Osteoblast (primary cell): Measurements from ENCODE around the gene PRKAG2. TPM values are rescaled to one million over a fixed set of nuclear protein-coding genes. Genes with fewer than 3 reads are reported as not detected.

Source experiments
- DNase-seq: peaks from one replicate; pipeline ENCODE4 v3.0.0; 2011; ENCODE audit warnings: low spot score, mixed read lengths; ENCODE audit not compliant: insufficient read length; ENCODE audit errors: missing footprints
- H2AFZ ChIP-seq: 2 replicates; pipeline ENCODE4 v1.6.0; 2011; ENCODE audit warnings: mild to moderate bottlenecking, low read length
- H3K27ac ChIP-seq: 2 replicates; pipeline ENCODE4 v1.5.1; 2011; ENCODE audit warnings: mild to moderate bottlenecking, low read depth, low read length, moderate library complexity
- H3K27me3 ChIP-seq: 2 replicates; pipeline ENCODE4 v1.6.0; 2012; ENCODE audit warnings: mild to moderate bottlenecking, control low read depth, inconsistent platforms, low read length, moderate library complexity; ENCODE audit not compliant: insufficient read depth
- H3K36me3 ChIP-seq: 2 replicates; pipeline ENCODE4 v1.5.1; 2011; ENCODE audit warnings: mild to moderate bottlenecking, low read length, control low read depth, moderate library complexity; ENCODE audit not compliant: insufficient read depth
- H3K4me1 ChIP-seq: 2 replicates; pipeline ENCODE4 v1.5.1; 2011; ENCODE audit warnings: mild to moderate bottlenecking, low read length, control low read depth, moderate library complexity; ENCODE audit not compliant: insufficient read depth
- H3K4me2 ChIP-seq: 2 replicates; pipeline ENCODE4 v1.6.0; 2011; ENCODE audit warnings: mild to moderate bottlenecking, low read length; ENCODE audit not compliant: insufficient read depth
- H3K4me3 ChIP-seq: fragments of 200-600 bp; sonication (generic); 3 replicates; pipeline ENCODE4 v1.5.1; 2012; ENCODE audit warnings: mild to moderate bottlenecking, low read length, inconsistent platforms; ENCODE audit not compliant: insufficient read depth
- H3K79me2 ChIP-seq: 2 replicates; pipeline ENCODE4 v1.6.0; 2012; ENCODE audit warnings: mild to moderate bottlenecking, low read length, control low read depth, inconsistent platforms; ENCODE audit not compliant: insufficient read depth
- H3K9me3 ChIP-seq: 2 replicates; pipeline ENCODE4 v1.5.1; 2011; ENCODE audit warnings: low read depth, low read length, control low read depth
- H4K20me1 ChIP-seq: 2 replicates; pipeline ENCODE4 v1.6.0; 2012; ENCODE audit warnings: mild to moderate bottlenecking, low read length, control low read depth; ENCODE audit not compliant: insufficient read depth
- total RNA-seq: library from RNA; depleted of rRNA; stranded (reverse); fragments of >200 nt; gene quantifications from 2 replicates; pipeline ENCODE4 v1.2.3, GENCODE V29; 2012
- TF ChIP-seq, protein P1 (sequence below): IDR thresholded peaks from 2 replicates; pipeline ENCODE4 v1.5.1; 2011; ENCODE audit warnings: mild to moderate bottlenecking, low read depth, low read length, moderate library complexity; ENCODE audit errors: extremely low read depth

The PRKAG2 gene
- total RNA-seq, 1 donor, result 20.6 TPM

DNA sequence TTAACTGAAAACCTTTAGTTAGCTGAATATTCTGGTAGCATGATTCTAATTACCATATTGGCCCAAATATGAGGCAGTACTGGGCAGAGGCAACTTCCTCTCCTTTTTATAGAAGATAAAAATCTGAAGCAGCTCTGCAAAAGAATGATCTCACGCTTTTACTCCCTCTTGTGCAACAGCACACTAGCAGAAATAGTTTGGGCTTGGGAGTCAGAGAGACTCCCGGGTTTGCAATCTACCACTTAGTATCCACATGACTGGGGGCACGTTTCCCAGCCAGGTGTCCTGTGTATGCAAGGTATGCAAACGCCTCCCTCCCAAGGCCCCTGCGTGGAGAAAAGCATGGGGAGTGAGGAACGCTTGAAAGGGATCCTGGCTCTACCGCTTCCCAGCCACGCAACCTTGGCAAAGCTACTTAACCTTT lies 310.0 kb downstream of the PRKAG2 start:
- H3K27me3 ChIP-seq, result no peaks in the 10 kb centered on the region
- TF ChIP-seq, protein P1, sequence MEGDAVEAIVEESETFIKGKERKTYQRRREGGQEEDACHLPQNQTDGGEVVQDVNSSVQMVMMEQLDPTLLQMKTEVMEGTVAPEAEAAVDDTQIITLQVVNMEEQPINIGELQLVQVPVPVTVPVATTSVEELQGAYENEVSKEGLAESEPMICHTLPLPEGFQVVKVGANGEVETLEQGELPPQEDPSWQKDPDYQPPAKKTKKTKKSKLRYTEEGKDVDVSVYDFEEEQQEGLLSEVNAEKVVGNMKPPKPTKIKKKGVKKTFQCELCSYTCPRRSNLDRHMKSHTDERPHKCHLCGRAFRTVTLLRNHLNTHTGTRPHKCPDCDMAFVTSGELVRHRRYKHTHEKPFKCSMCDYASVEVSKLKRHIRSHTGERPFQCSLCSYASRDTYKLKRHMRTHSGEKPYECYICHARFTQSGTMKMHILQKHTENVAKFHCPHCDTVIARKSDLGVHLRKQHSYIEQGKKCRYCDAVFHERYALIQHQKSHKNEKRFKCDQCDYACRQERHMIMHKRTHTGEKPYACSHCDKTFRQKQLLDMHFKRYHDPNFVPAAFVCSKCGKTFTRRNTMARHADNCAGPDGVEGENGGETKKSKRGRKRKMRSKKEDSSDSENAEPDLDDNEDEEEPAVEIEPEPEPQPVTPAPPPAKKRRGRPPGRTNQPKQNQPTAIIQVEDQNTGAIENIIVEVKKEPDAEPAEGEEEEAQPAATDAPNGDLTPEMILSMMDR, result no peak
- H3K4me1 ChIP-seq, result no peaks in the 10 kb centered on the region
- no peaks in the 10 kb centered on the region for H4K20me1 ChIP-seq
- H3K27ac ChIP-seq, result peak overlapping the region; percentile 45
- no peak overlapping the region for H3K4me3 ChIP-seq
- no peak overlapping the region for H3K4me2 ChIP-seq
- DNase-seq, result peak; percentile 72
- peaks cover 29% of the 10 kb centered on the region for H3K36me3 ChIP-seq
- no peaks in the 10 kb centered on the region for H3K79me2 ChIP-seq
- no peak overlapping the region for H2AFZ ChIP-seq
- H3K9me3 ChIP-seq, result no peaks in the 10 kb centered on the region

DNA sequence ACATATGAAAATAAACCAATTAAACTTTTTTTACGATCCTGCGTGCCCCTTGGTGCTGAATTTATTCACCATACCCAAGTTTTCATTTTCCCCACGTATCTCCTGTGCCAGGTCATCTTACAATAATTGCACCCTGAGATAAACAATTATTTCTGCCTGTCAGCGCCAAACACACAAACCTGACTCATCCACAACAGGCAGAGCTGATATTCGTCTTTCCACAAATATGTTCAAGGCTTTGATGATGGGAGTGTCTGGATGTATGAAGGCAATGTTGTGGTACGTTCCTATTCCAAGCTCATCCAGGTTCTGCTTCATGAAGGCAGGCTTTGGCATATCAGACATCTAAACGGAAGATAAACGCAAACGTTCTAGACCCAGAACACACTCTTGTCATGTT lies 311.4 kb downstream of the PRKAG2 start:
- no peaks in the 10 kb centered on the region for H3K9me3 ChIP-seq
- no peak overlapping the region for H3K27ac ChIP-seq
- no peaks in the 10 kb centered on the region for H3K79me2 ChIP-seq
- H3K27me3 ChIP-seq, result no peaks in the 10 kb centered on the region
- no peaks in the 10 kb centered on the region for H4K20me1 ChIP-seq
- H3K4me1 ChIP-seq, result no peaks in the 10 kb centered on the region
- no peak overlapping the region for H3K4me3 ChIP-seq
- no peak overlapping the region for H3K4me2 ChIP-seq
- no peak overlapping the region for H2AFZ ChIP-seq
- TF ChIP-seq, protein P1, result no peak
- peaks cover 32% of the 10 kb centered on the region for H3K36me3 ChIP-seq
- DNase-seq, result no peak

DNA sequence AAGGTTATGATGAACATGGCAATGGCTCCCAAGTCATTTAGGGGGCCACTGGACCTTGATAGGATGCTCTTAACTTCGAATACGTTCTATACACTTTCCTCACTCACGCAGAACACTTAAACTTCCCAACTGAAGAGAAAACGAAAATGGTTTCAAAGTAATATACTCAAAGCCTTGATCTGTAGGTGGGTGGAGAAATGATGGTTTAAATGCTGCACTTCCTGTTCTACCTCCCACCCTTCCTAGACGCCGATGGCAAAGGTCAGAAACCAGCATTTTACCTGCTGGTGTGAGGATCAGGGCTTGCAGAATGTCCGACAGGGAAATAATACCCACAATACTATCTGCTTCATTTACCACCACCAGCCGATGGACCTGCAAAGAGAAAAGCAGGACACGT lies 316.7 kb downstream of the PRKAG2 start:
- no peak overlapping the region for H2AFZ ChIP-seq
- H4K20me1 ChIP-seq, result no peaks in the 10 kb centered on the region
- TF ChIP-seq, protein P1, result no peak
- H3K4me3 ChIP-seq, result no peak overlapping the region
- H3K9me3 ChIP-seq, result no peaks in the 10 kb centered on the region
- H3K79me2 ChIP-seq, result no peaks in the 10 kb centered on the region
- peaks cover 68% of the 10 kb centered on the region for H3K36me3 ChIP-seq
- H3K4me1 ChIP-seq, result no peaks in the 10 kb centered on the region
- H3K27me3 ChIP-seq, result no peaks in the 10 kb centered on the region
- H3K27ac ChIP-seq, result no peak overlapping the region
- H3K4me2 ChIP-seq, result no peak overlapping the region
- no peak for DNase-seq

DNA sequence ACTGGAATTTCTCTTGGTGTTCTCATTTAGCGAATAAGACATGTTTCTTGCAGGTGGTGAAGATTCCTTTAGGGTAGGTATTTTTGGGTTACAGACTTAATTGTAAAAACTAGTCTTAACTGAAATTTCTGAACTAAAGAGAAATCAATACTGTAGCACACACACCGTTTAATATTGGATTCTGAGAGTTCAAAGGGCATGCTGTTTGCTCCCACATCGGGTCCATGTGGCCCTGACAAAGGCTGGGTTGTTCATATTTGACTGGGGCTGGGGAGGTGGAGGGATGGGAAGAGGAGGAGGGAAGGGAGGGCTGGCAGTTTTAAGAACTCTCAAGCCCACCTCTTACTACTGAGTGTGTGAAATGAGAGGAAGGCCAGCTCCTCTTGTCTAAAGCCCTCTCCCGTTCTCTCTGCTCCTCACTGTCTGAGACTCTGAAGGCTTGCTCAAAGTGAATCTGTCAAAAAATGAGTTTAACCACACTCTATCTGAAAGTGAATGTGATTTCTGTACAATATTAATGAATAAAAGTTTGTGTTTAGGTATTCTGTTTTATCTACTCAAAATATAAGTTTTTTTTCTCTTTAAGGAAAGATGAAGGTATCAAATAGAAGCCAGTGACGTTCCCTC lies 317.2 kb downstream of the PRKAG2 start:
- Histone ChIP-seq H3K36me3 (peaks cover 63% of the 10 kb centered on the region), H4K20me1 (no peaks in the 10 kb centered on the region), H2AFZ (no peak overlapping the region), H3K27ac (no peak overlapping the region), H3K4me1 (no peaks in the 10 kb centered on the region), H3K9me3 (no peaks in the 10 kb centered on the region), H3K79me2 (no peaks in the 10 kb centered on the region), H3K27me3 (no peaks in the 10 kb centered on the region), H3K4me3 (no peak overlapping the region), H3K4me2 (no peak overlapping the region)
- TF ChIP-seq, protein P1, result no peak
- DNase-seq, result no peak
